ENCODE measurements around the gene GPC6.

DNA sequence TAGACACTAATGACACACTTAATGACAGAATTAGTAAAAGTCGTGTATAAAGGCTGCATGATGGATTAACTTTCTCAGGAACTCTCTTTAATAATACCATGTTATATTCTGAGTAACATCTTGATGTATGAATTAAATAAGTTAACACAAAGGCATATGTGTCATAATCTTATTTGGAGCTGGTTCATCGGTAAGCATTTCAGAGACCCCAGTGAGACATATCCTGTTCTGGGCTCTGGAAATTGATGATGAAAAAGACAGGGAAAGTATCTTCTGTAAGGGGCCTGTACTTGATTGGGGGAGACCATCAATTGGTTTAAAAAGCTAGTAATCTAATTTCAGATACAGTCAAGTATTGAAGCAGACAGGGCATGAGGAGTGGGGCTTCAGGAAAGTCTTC is 547.9 kb downstream of the GPC6 start:
- TF ChIP-seq CTCF (IDR thresholded peaks at IDR 0.05) (no peak), POLR2A (IDR thresholded peaks at IDR 0.05) (no peak)
